ENCODE measurements around the gene ZNF212.

ZNF212 gene

GRCh38 chr7:149285603-149286002 is 46.2 kb downstream of the ZNF212 start:
- H3K36me3 ChIP-seq (ENCODE audit: insufficient read depth, low read length) = no peaks in the 10 kb centered on the region
- H3K9ac ChIP-seq (ENCODE audit: low read depth, low read length, poor library complexity, severe bottlenecking) = no peak overlapping the region
- peak overlapping the region; percentile 48 for H3K4me3 ChIP-seq (ENCODE audit: low read length, poor library complexity, severe bottlenecking)
- TF ChIP-seq EZH2phosphoT487 (IDR thresholded peaks at IDR 0.05; ENCODE audit: borderline replicate concordance) (no peak), CTCF (conservative IDR thresholded peaks at IDR 0.05; ENCODE audit: low read length) (no peak)
- no peaks in the 10 kb centered on the region for H4K20me1 ChIP-seq (ENCODE audit: insufficient read depth, low read length, poor library complexity, severe bottlenecking)
- H3K9me3 ChIP-seq (ENCODE audit: insufficient read depth, low read depth, low read length) = no peaks in the 10 kb centered on the region
- no peaks in the 10 kb centered on the region for H3K27me3 ChIP-seq (ENCODE audit: insufficient read depth, low read length, poor library complexity, severe bottlenecking)
- peaks cover 9% of the 10 kb centered on the region for H3K4me1 ChIP-seq (ENCODE audit: insufficient read depth, low read length, poor library complexity, severe bottlenecking)
- no peaks in the 10 kb centered on the region for H3K9me2 ChIP-seq (replicated peaks; ENCODE audit: low read depth, low read length)
- peak overlapping the region; percentile 42 for H3K4me2 ChIP-seq (ENCODE audit: low read depth, low read length, poor library complexity, severe bottlenecking)
- no peak overlapping the region for H2AFZ ChIP-seq (ENCODE audit: low read length)
- H3K79me2 ChIP-seq (ENCODE audit: insufficient read depth, low read length) = no peaks in the 10 kb centered on the region
- no peaks in the 10 kb centered on the region for H3F3A ChIP-seq (ENCODE audit: low read depth)

- peaks cover 9% of the 10 kb centered on the region for H3K4me1 ChIP-seq (ENCODE audit: insufficient read depth, low read length, poor library complexity, severe bottlenecking)
- no peak overlapping the region for H2AFZ ChIP-seq (ENCODE audit: low read length)
- H3K27me3 ChIP-seq (ENCODE audit: insufficient read depth, low read length, poor library complexity, severe bottlenecking) = no peaks in the 10 kb centered on the region
- H3K9me2 ChIP-seq (replicated peaks; ENCODE audit: low read depth, low read length) = no peaks in the 10 kb centered on the region
- no peaks in the 10 kb centered on the region for H3F3A ChIP-seq (ENCODE audit: low read depth)
- no peaks in the 10 kb centered on the region for H3K36me3 ChIP-seq (ENCODE audit: insufficient read depth, low read length)
- no peak overlapping the region for H3K4me2 ChIP-seq (ENCODE audit: low read depth, low read length, poor library complexity, severe bottlenecking)
- no peaks in the 10 kb centered on the region for H4K20me1 ChIP-seq (ENCODE audit: insufficient read depth, low read length, poor library complexity, severe bottlenecking)
- no peaks in the 10 kb centered on the region for H3K9me3 ChIP-seq (ENCODE audit: insufficient read depth, low read depth, low read length)
- H3K4me3 ChIP-seq (ENCODE audit: low read length, poor library complexity, severe bottlenecking) = no peak overlapping the region
- H3K9ac ChIP-seq (ENCODE audit: low read depth, low read length, poor library complexity, severe bottlenecking) = no peak overlapping the region
- H3K79me2 ChIP-seq (ENCODE audit: insufficient read depth, low read length) = no peaks in the 10 kb centered on the region
- TF ChIP-seq EZH2phosphoT487 (IDR thresholded peaks at IDR 0.05; ENCODE audit: borderline replicate concordance) = no peak
- no peak for TF ChIP-seq CTCF (conservative IDR thresholded peaks at IDR 0.05; ENCODE audit: low read length)
Observed at GRCh38 chr7:149286811-149287400, 47.5 kb downstream of the ZNF212 start.

- Histone ChIP-seq H3K4me1 (ENCODE audit: insufficient read depth, low read length, poor library complexity, severe bottlenecking) (peaks cover 9% of the 10 kb centered on the region), H3K79me2 (ENCODE audit: insufficient read depth, low read length) (no peaks in the 10 kb centered on the region), H3K9me2 (replicated peaks; ENCODE audit: low read depth, low read length) (no peaks in the 10 kb centered on the region), H3K4me2 (ENCODE audit: low read depth, low read length, poor library complexity, severe bottlenecking) (no peak overlapping the region), H2AFZ (ENCODE audit: low read length) (no peak overlapping the region), H4K20me1 (ENCODE audit: insufficient read depth, low read length, poor library complexity, severe bottlenecking) (no peaks in the 10 kb centered on the region), H3F3A (ENCODE audit: low read depth) (no peaks in the 10 kb centered on the region), H3K9me3 (ENCODE audit: insufficient read depth, low read depth, low read length) (no peaks in the 10 kb centered on the region), H3K27me3 (ENCODE audit: insufficient read depth, low read length, poor library complexity, severe bottlenecking) (no peaks in the 10 kb centered on the region), H3K4me3 (ENCODE audit: low read length, poor library complexity, severe bottlenecking) (no peak overlapping the region), H3K9ac (ENCODE audit: low read depth, low read length, poor library complexity, severe bottlenecking) (no peak overlapping the region), H3K36me3 (ENCODE audit: insufficient read depth, low read length) (no peaks in the 10 kb centered on the region)
- TF ChIP-seq CTCF (conservative IDR thresholded peaks at IDR 0.05; ENCODE audit: low read length) (no peak), EZH2phosphoT487 (IDR thresholded peaks at IDR 0.05; ENCODE audit: borderline replicate concordance) (no peak)
Observed at GRCh38 chr7:149287622-149288021, 48.2 kb downstream of the ZNF212 start.

All from Loucy (cell line).